Osteocyte (in vitro differentiated cells): Measurements from ENCODE around the gene SF3A1. TPM values are rescaled to one million over a fixed set of nuclear protein-coding genes. Genes with fewer than 3 reads are reported as not detected.

Experiments
- DNase-seq: peaks from one replicate; pipeline ENCODE4 v3.0.0; 2021; ENCODE audit warnings: mixed read lengths; ENCODE audit not compliant: unreplicated experiment; ENCODE audit errors: extremely low spot score
- H3K27ac Mint-ChIP-seq: one replicate; pipeline ENCODE4 v1.8.0; 2021; ENCODE audit warnings: mild to moderate bottlenecking, mixed read lengths; ENCODE audit not compliant: unreplicated experiment
- H3K27me3 Mint-ChIP-seq: one replicate; pipeline ENCODE4 v1.8.0; 2021; ENCODE audit warnings: mixed read lengths; ENCODE audit not compliant: unreplicated experiment
- H3K36me3 Mint-ChIP-seq: one replicate; pipeline ENCODE4 v1.8.0; 2021; ENCODE audit warnings: mixed read lengths; ENCODE audit not compliant: unreplicated experiment
- H3K4me1 Mint-ChIP-seq: one replicate; pipeline ENCODE4 v1.8.0; 2021; ENCODE audit warnings: mixed read lengths; ENCODE audit not compliant: unreplicated experiment
- H3K4me3 Mint-ChIP-seq: one replicate; pipeline ENCODE4 v1.8.0; 2021; ENCODE audit warnings: mild to moderate bottlenecking, moderate library complexity, mixed read lengths; ENCODE audit not compliant: unreplicated experiment
- H3K9me3 Mint-ChIP-seq: one replicate; pipeline ENCODE4 v1.8.0; 2021; ENCODE audit warnings: mixed read lengths; ENCODE audit not compliant: unreplicated experiment
- total RNA-seq: library from RNA; stranded (reverse); gene quantifications from 2 replicates; pipeline ENCODE4 v1.2.1, GENCODE V29; 2021
- TF ChIP-seq, protein P1 (sequence below): fragments of 200-600 bp; sonication (generic); IDR thresholded peaks from 2 replicates; pipeline ENCODE4 v1.5.0; 2021; ENCODE audit warnings: antibody characterized with exemption, mild to moderate bottlenecking, moderate library complexity

SF3A1 gene
- total RNA-seq, 1 donor from 2014 or later, result 170 TPM

DNA sequence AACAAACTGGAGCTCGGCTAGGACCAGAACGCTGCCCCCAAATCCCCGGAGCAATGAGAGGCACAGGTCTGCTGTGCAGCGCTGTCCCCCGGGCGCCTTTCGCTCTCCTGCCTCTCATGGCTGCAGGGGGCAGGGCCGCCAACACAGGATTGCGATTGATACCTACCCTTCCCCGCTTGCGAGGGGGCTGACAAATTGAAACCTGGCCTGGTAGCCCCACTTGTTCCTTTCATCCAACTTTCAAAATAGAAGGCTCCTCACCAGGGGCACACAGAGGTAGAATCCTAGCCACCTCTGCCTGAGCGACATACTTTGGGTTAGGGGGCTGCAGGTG lies 66.7 kb downstream of the SF3A1 start:
- Mint-ChIP-seq H3K4me3 (peak overlapping the region; percentile 73), H3K4me1 (peaks cover 31% of the 10 kb centered on the region), H3K27me3 (no peaks in the 10 kb centered on the region), H3K36me3 (peaks cover 7% of the 10 kb centered on the region), H3K27ac (peak overlapping the region; percentile 81), H3K9me3 (no peaks in the 10 kb centered on the region)
- DNase-seq, result no peak
- TF ChIP-seq, protein P1, sequence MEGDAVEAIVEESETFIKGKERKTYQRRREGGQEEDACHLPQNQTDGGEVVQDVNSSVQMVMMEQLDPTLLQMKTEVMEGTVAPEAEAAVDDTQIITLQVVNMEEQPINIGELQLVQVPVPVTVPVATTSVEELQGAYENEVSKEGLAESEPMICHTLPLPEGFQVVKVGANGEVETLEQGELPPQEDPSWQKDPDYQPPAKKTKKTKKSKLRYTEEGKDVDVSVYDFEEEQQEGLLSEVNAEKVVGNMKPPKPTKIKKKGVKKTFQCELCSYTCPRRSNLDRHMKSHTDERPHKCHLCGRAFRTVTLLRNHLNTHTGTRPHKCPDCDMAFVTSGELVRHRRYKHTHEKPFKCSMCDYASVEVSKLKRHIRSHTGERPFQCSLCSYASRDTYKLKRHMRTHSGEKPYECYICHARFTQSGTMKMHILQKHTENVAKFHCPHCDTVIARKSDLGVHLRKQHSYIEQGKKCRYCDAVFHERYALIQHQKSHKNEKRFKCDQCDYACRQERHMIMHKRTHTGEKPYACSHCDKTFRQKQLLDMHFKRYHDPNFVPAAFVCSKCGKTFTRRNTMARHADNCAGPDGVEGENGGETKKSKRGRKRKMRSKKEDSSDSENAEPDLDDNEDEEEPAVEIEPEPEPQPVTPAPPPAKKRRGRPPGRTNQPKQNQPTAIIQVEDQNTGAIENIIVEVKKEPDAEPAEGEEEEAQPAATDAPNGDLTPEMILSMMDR, result no peak

DNA sequence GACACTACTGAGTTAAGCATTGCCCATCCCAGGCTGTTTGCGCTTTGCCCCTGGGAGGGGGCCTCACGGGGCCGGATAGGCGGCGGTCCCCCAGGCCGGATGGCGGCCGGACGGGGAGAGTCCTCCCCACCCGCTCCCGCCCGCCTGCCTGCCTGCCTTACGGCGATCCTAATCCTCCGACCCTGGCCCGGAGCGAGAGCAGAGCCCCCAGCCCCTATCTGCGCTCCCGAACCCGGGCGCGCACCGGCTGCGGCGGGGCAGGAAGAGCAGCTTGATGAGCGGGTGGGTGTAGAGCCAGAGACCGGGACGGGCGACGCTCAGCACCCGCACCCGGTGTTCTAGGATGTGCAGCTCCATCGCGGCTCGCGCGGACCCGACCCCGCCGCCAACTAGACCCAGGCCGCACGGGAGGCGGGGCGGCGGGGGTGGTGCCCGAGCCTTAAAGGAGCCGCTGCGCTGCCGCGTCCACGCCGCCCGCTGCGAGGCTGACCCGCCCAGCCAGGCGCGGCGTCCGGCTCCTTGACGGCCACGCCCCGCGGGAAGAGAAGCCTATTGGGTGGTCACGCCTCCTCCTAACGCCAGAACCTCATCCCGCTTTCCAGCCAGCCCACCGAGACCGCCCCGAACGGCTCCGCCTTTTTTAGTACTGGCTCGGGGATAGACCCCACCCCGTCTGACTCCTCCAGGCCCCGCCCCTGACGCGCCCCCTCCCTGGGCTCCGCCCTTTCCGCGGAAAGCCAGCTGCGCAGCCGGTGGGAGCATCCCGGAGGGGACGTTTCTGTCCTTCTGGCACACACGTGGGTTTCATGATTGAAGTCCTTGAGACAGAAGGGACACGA lies 67.3 kb downstream of the SF3A1 start, which contains the start of gene CASTOR1:
CASTOR1 (minus strand) TSS at position 365 of the 839 bp plus-strand sequence; CDS start at position 357, 8 bp downstream.
- TF ChIP-seq, protein P1, result no peak
- Mint-ChIP-seq H3K36me3 (peaks cover 13% of the 10 kb centered on the region), H3K27me3 (no peaks in the 10 kb centered on the region), H3K4me1 (peaks cover 31% of the 10 kb centered on the region), H3K9me3 (no peaks in the 10 kb centered on the region), H3K27ac (peak within 1 kb of the TSS; percentile 81), H3K4me3 (peak within 1 kb of the TSS; percentile 73)
- peak; percentile 99 for DNase-seq

DNA sequence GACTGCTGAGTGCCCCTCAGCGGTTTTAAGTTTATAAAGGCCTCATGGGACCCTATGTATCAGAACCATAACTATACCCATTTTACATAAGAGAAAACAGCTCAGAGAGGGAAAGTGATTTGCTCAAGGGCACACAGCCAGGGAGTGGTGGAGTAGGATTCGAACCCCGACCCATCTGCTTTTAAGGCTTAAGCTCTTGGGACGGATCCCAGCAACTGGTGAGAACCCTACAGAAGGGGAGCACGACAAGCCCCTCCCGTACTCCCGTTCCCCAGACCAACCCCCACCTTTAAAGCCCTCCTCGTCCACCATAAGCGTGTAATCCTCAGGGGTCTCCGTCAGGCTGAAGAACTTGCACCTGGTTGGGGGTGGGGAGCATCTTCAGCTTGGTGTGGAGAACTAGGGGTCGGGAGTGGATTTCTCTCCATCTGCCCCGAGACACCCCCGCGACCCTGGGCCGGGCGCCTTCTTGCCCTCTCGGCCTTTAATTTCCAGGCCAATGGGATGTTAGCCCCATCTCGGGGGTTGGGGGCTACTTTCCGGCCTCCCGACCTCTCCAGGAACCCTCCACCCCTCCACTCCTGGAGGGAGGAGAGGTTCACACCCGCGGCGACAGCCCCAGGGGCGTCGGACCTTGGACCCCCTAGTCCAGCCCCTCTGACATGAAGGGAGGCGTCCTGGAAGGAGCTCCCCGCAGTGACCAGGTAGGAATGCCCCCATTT lies 68.1 kb downstream of the SF3A1 start:
- DNase-seq, result no peak
- H3K4me1 Mint-ChIP-seq, result peaks cover 31% of the 10 kb centered on the region
- H3K36me3 Mint-ChIP-seq, result peaks cover 14% of the 10 kb centered on the region
- peak overlapping the region; percentile 81 for H3K27ac Mint-ChIP-seq
- H3K9me3 Mint-ChIP-seq, result no peaks in the 10 kb centered on the region
- TF ChIP-seq, protein P1, result no peak
- H3K27me3 Mint-ChIP-seq, result no peaks in the 10 kb centered on the region
- H3K4me3 Mint-ChIP-seq, result peak overlapping the region; percentile 73

DNA sequence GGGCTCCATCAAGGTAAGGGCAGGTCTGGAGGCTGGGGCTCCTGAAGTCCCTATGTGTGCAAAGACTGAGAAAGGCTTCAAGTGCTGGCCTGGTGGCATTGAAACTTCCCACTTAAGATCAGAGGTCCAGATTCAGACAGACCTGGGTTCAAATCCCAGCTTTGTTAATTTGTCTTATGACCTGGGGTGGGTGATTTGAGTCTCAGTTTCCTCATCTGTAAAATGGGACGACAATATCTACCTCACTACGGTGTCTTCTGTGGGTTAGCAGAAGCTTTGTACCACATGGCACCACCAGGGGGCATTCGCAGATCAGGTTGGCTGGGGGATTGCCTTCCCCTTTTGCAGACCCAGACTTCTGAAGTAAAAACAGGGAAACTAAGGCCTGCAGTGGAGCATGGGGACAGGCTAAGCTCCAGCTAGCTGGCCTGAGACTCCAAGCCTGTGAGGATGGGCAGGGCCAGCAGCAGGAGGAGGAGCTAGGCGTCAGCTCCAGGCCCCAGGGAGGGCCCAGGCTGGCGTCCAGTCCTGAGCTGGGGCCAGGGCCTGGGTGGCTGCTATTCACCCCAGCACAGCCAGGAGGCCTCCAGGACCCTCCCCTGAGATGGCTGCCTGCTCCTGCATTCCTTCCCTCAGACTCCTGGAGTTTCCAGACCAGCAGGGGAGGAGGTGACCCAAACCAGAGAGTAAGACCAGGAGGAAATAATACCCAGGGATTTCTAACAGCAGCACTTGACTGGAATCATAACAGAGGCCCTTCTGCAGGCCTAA lies 68.9 kb downstream of the SF3A1 start:
- peak; percentile 95 for DNase-seq
- Mint-ChIP-seq H3K4me3 (peak overlapping the region; percentile 73), H3K27me3 (no peaks in the 10 kb centered on the region), H3K36me3 (peaks cover 13% of the 10 kb centered on the region), H3K27ac (peak overlapping the region; percentile 81), H3K4me1 (peaks cover 31% of the 10 kb centered on the region), H3K9me3 (no peaks in the 10 kb centered on the region)
- TF ChIP-seq, protein P1, result peak; percentile 76
